ENCODE data around the gene CES2.
A peak's percentile ranks its signal among the peaks of the same experiment; 100 is the strongest.
"Not testable (repeated sequence)": the region's sequence is repeated elsewhere in the genome, so short reads cannot be mapped to it uniquely, and the experiment has no call there.

The CES2 gene

GRCh38 chr16:66928702-66929388 lies 6.5 kb upstream of the CES2 start:
- intact Hi-C loops (cut with DNase I) = no loop called here
- peak in 10 of 42 donors; percentile 17 to 48 (median 32) for DNase-seq

- no peak for DNase-seq
- intact Hi-C loops (cut with DNase I) = no loop called here
Observed at GRCh38 chr16:66930189-66930588, 5.1 kb upstream of the CES2 start.

- DNase-seq = no peak
- intact Hi-C loops (cut with DNase I) = no loop called here
Observed at GRCh38 chr16:66931665-66932064, 3.7 kb upstream of the CES2 start.

GRCh38 chr16:66932076-66932475 lies 3.2 kb upstream of the CES2 start:
- DNase-seq = no peak
- intact Hi-C loops (cut with DNase I) = no loop called here

- intact Hi-C loops (cut with DNase I) = no loop called here
- DNase-seq = peak in 28 of 42 donors; percentile 21 to 76 (median 52)
Observed at GRCh38 chr16:66933776-66934137, 1.6 kb upstream of the CES2 start.

- intact Hi-C loops (cut with DNase I) = no loop called here
- peak; percentile 65 to 94 (median 88) for DNase-seq
Observed at GRCh38 chr16:66934138-66934838, 1.0 kb upstream of the CES2 start, which contains the start of gene CIAO2B. CIAO2B (minus strand) TSS chr16:66934402; CDS start chr16:66934364, 38 bp downstream.

GRCh38 chr16:66934839-66935313 lies 440 bp upstream of the CES2 start:
- intact Hi-C loops (cut with DNase I) = not testable (repeated sequence)
- DNase-seq = peak in 5 of 42 donors; percentile 13 to 50 (median 29)

GRCh38 chr16:66936462-66936861 lies 1.1 kb downstream of the CES2 start:
- no peak for DNase-seq

GRCh38 chr16:66936889-66937554 lies 1.7 kb downstream of the CES2 start:
- intact Hi-C loops (cut with DNase I) = no loop called here
- DNase-seq = no peak

More at GRCh38 chr16:66936462-66936861, 1.1 kb downstream of the CES2 start:
- intact Hi-C loops (cut with DNase I) = no loop called here

- DNase-seq = no peak
- intact Hi-C loops (cut with DNase I) = no loop called here
Observed at GRCh38 chr16:66937725-66938337, 2.5 kb downstream of the CES2 start.

- intact Hi-C loops (cut with DNase I) = no loop called here
- no peak for DNase-seq
Observed at GRCh38 chr16:66939366-66939765, 4.0 kb downstream of the CES2 start.

GRCh38 chr16:66940236-66940635 lies 4.9 kb downstream of the CES2 start:
- DNase-seq = no peak
- intact Hi-C loops (cut with DNase I) = loop anchor here (10.0 kb wide), 1 partner anchor 215 kb away; the partner anchor contains the start of genes B3GNT9, FBXL8 and TRADD

GRCh38 chr16:66942981-66943380 lies 7.7 kb downstream of the CES2 start:
- intact Hi-C loops (cut with DNase I) = loop anchor here (10.0 kb wide), 1 partner anchor 212 kb away; the partner anchor contains the start of genes B3GNT9, FBXL8 and TRADD
- DNase-seq = no peak

GRCh38 chr16:66943426-66944053 lies 8.2 kb downstream of the CES2 start:
- intact Hi-C loops (cut with DNase I) = loop anchor here (10.0 kb wide), 1 partner anchor 211 kb away; the partner anchor contains the start of genes B3GNT9, FBXL8 and TRADD
- DNase-seq = no peak

GRCh38 chr16:66944054-66944441 lies 8.7 kb downstream of the CES2 start:
- intact Hi-C loops (cut with DNase I) = loop anchor here (10.0 kb wide), 1 partner anchor 211 kb away; the partner anchor contains the start of genes B3GNT9, FBXL8 and TRADD
- DNase-seq = no peak

- intact Hi-C loops (cut with DNase I) = loop anchor here (10.0 kb wide), 1 partner anchor 210 kb away; the partner anchor contains the start of genes B3GNT9, FBXL8 and TRADD
- DNase-seq = not testable (repeated sequence)
Observed at GRCh38 chr16:66944971-66945370, 9.7 kb downstream of the CES2 start.

GRCh38 chr16:66945939-66946338 lies 10.6 kb downstream of the CES2 start:
- no peak for DNase-seq

GRCh38 chr16:66946541-66946940 lies 11.2 kb downstream of the CES2 start:
- intact Hi-C loops (cut with DNase I) = loop anchor here (10.0 kb wide), 1 partner anchor 208 kb away; the partner anchor contains the start of genes B3GNT9, FBXL8 and TRADD
- no peak for DNase-seq

More at GRCh38 chr16:66945939-66946338, 10.6 kb downstream of the CES2 start:
- intact Hi-C loops (cut with DNase I) = loop anchor here (10.0 kb wide), 1 partner anchor 209 kb away; the partner anchor contains the start of genes B3GNT9, FBXL8 and TRADD
